Type B pancreatic cell (in vitro differentiated cells): ENCODE data around the gene COL1A1. TPM values are rescaled to one million over a fixed set of nuclear protein-coding genes. Genes with fewer than 3 reads are reported as not detected.

ENCODE experiments used
- DNase-seq: peaks from one replicate; pipeline ENCODE4 v3.0.0; 2021; ENCODE audit warnings: mixed read lengths; ENCODE audit not compliant: unreplicated experiment; ENCODE audit errors: extremely low spot score
- H3K27ac Mint-ChIP-seq: 2 replicates; pipeline ENCODE4 v1.8.0; 2021; ENCODE audit warnings: mild to moderate bottlenecking, mixed read lengths
- H3K27me3 Mint-ChIP-seq: 2 replicates; pipeline ENCODE4 v1.8.0; 2021; ENCODE audit warnings: mixed read lengths
- H3K36me3 Mint-ChIP-seq: 2 replicates; pipeline ENCODE4 v1.8.0; 2021; ENCODE audit warnings: mixed read lengths
- H3K4me1 Mint-ChIP-seq: one replicate; pipeline ENCODE4 v1.8.0; 2021; ENCODE audit warnings: mixed read lengths; ENCODE audit not compliant: unreplicated experiment
- H3K4me3 Mint-ChIP-seq: 2 replicates; pipeline ENCODE4 v1.8.0; 2021; ENCODE audit warnings: mild to moderate bottlenecking, mixed read lengths
- H3K9me3 Mint-ChIP-seq: 2 replicates; pipeline ENCODE4 v1.8.0; 2021; ENCODE audit warnings: mixed read lengths
- CTCF ChIP-seq: fragments of 200-600 bp; sonication (generic); conservative IDR thresholded peaks from 2 replicates; pipeline ENCODE4 v1.5.0; 2021; ENCODE audit warnings: antibody characterized with exemption, mild to moderate bottlenecking
- total RNA-seq: library from RNA; stranded (reverse); gene quantifications from 2 replicates; pipeline ENCODE4 v1.2.1, GENCODE V29; 2021; ENCODE audit warnings: low replicate concordance

The COL1A1 gene
- total RNA-seq, 1 donor from 2014 or later, result 201 TPM

- Mint-ChIP-seq H3K4me3 (no peak overlapping the region), H3K27ac (no peak overlapping the region), H3K4me1 (peaks cover 33% of the 10 kb centered on the region), H3K27me3 (peaks cover 6% of the 10 kb centered on the region), H3K9me3 (no peaks in the 10 kb centered on the region), H3K36me3 (no peaks in the 10 kb centered on the region)
- DNase-seq, result no peak
- TF ChIP-seq CTCF, result no peak
Observed at GRCh38 chr17:50222922-50223321, 21.5 kb upstream of the COL1A1 start.

GRCh38 chr17:50221864-50222545 is 20.6 kb upstream of the COL1A1 start:
- H3K4me3 Mint-ChIP-seq, result no peak overlapping the region
- H3K4me1 Mint-ChIP-seq, result peaks cover 39% of the 10 kb centered on the region
- H3K9me3 Mint-ChIP-seq, result no peaks in the 10 kb centered on the region
- peaks cover 6% of the 10 kb centered on the region for H3K27me3 Mint-ChIP-seq
- DNase-seq, result no peak
- no peak overlapping the region for H3K27ac Mint-ChIP-seq
- no peak for TF ChIP-seq CTCF
- H3K36me3 Mint-ChIP-seq, result no peaks in the 10 kb centered on the region

- Mint-ChIP-seq H3K27ac (peak overlapping the region; percentile 16), H3K4me1 (peaks cover 39% of the 10 kb centered on the region), H3K4me3 (no peak overlapping the region), H3K36me3 (no peaks in the 10 kb centered on the region), H3K27me3 (peaks cover 6% of the 10 kb centered on the region), H3K9me3 (no peaks in the 10 kb centered on the region)
- no peak for TF ChIP-seq CTCF
- DNase-seq, result no peak
Observed at GRCh38 chr17:50221266-50221863, 19.9 kb upstream of the COL1A1 start.

GRCh38 chr17:50220811-50221210 is 19.4 kb upstream of the COL1A1 start:
- no peak for DNase-seq
- no peak overlapping the region for H3K4me3 Mint-ChIP-seq
- H3K36me3 Mint-ChIP-seq, result no peaks in the 10 kb centered on the region
- H3K4me1 Mint-ChIP-seq, result peaks cover 39% of the 10 kb centered on the region
- no peaks in the 10 kb centered on the region for H3K9me3 Mint-ChIP-seq
- no peak overlapping the region for H3K27ac Mint-ChIP-seq
- no peak for TF ChIP-seq CTCF
- peaks cover 6% of the 10 kb centered on the region for H3K27me3 Mint-ChIP-seq

- no peak for DNase-seq
- Mint-ChIP-seq H3K4me1 (peaks cover 45% of the 10 kb centered on the region), H3K27ac (peak overlapping the region; percentile 58), H3K27me3 (peaks cover 6% of the 10 kb centered on the region), H3K4me3 (no peak overlapping the region), H3K9me3 (no peaks in the 10 kb centered on the region), H3K36me3 (no peaks in the 10 kb centered on the region)
- no peak for TF ChIP-seq CTCF
Observed at GRCh38 chr17:50219939-50220465, 18.6 kb upstream of the COL1A1 start.
